KOPT-K1 (cell line): Measurements from ENCODE around the gene ASAP2.

ENCODE experiments used
- H3K27ac ChIP-seq: fragments of 200-600 bp; sonication (generic); 2 replicates; pipeline ENCODE4 v1.5.1; 2016; ENCODE audit warnings: antibody characterized with exemption, mild to moderate bottlenecking, low read depth, low read length; ENCODE audit not compliant: poor library complexity, severe bottlenecking
- H3K36me3 ChIP-seq: fragments of 200-600 bp; sonication (generic); 2 replicates; pipeline ENCODE4 v1.5.1; 2017; ENCODE audit warnings: antibody characterized with exemption, mild to moderate bottlenecking, low read length, moderate library complexity; ENCODE audit not compliant: insufficient read depth
- H3K9me3 ChIP-seq: fragments of 200-600 bp; sonication (generic); 2 replicates; pipeline ENCODE4 v1.5.1; 2017; ENCODE audit warnings: antibody characterized with exemption, low read length, mild to moderate bottlenecking; ENCODE audit not compliant: insufficient read depth, poor library complexity, severe bottlenecking

The ASAP2 gene

GRCh38 chr2:9174771-9175437 is 31.7 kb upstream of the ASAP2 start:
- H3K9me3 ChIP-seq = no peaks in the 10 kb centered on the region
- H3K36me3 ChIP-seq = no peaks in the 10 kb centered on the region
- no peak overlapping the region for H3K27ac ChIP-seq

DNA sequence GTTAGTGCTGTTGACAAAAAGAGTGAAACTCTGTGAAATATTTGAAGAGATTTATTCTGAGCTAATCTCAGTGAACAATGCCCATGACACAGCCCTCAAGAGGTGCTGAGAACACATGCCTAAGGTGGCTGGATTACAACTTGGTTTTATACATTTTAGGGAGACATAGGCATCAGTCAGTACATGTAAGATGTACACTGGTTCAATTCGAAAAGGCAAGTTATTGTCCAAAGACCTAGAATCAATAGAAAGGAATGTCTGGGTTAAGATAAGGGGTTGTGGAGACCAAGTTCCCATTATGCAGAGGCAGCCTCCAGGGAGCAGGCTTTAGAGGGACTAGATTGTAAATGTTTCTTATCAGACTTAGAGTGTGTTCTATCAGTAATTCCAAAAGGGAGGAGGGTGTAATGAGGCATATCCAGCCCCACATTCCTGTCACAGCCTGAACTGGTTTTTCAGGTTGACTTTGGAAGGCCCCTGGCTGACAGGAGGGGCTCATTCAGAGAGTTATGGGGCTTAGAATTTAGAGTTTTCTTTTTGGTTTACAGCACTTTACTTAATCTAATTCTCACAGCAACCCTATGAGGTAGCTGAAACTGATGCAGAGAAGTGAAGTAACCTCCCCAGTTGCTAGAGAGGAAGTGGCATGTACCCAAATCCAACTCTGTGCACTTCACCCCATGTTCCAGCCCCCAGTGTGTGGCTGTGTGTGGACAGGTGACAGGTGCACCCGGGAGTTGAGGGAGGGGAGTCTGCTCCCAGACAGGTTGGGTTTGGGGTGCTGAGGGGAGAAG is 28.3 kb upstream of the ASAP2 start:
- Histone ChIP-seq H3K36me3 (no peaks in the 10 kb centered on the region), H3K27ac (no peak overlapping the region), H3K9me3 (peaks cover 16% of the 10 kb centered on the region)

GRCh38 chr2:9178904-9179571 is 27.6 kb upstream of the ASAP2 start:
- Histone ChIP-seq H3K36me3 (no peaks in the 10 kb centered on the region), H3K27ac (no peak overlapping the region)

GRCh38 chr2:9179572-9180201 is 26.9 kb upstream of the ASAP2 start:
- Histone ChIP-seq H3K9me3 (peaks cover 16% of the 10 kb centered on the region), H3K27ac (no peak overlapping the region), H3K36me3 (no peaks in the 10 kb centered on the region)

More at GRCh38 chr2:9178904-9179571, 27.6 kb upstream of the ASAP2 start:
- H3K9me3 ChIP-seq = peaks cover 16% of the 10 kb centered on the region

GRCh38 chr2:9184361-9184760 is 22.3 kb upstream of the ASAP2 start:
- no peaks in the 10 kb centered on the region for H3K36me3 ChIP-seq
- H3K27ac ChIP-seq = no peak overlapping the region
- peaks cover 16% of the 10 kb centered on the region for H3K9me3 ChIP-seq

DNA sequence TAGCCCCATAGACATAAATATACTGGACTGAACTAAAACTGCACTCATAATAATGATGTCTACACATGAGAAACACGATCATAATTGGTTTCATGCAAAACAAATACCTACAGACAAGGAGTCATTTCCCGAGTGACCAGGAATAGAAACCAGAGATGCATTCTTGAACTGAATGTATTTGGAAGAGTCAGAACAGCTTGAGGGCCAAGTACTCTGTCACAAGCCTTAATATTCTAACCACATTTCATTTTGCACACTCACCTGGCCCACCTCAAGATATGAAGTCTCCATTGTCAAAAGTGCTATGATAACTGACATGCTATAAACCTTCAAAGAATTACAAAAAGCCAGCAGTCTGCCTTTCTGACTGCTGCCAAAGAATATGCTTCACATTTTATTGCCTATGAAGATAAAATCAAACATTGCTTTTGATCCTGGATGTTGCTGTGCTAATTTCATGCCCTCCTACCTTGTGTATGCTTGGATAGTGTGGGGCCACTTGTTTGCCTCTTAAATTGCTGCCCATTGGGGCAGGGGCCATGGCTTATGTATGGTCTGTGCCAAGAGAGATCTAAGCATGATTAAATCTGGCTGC is 18.9 kb upstream of the ASAP2 start:
- Histone ChIP-seq H3K27ac (no peak overlapping the region), H3K36me3 (no peaks in the 10 kb centered on the region)

DNA sequence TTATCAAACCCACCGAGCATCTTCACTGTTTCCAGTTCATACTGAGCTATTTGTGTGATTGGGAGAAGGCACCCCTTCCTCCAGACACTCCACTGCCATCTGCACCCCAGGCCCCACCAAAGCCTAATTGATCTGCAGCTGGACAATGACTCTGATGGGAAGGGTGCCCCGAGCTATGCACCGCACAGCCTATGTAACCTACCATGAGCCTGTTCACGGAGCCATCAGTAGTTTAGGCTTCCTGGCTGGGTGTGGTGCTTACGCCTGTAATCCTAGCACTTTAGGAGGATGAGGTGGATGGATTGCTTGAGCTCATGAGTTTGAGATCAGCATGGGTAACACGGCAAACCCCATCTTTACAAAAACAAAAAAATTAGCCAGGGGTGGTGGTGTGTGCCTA is 17.8 kb upstream of the ASAP2 start:
- H3K27ac ChIP-seq = no peak overlapping the region
- H3K9me3 ChIP-seq = no peaks in the 10 kb centered on the region
- H3K36me3 ChIP-seq = no peaks in the 10 kb centered on the region

More for the DNA sequence above, 18.9 kb upstream of the ASAP2 start:
- H3K9me3 ChIP-seq = peaks cover 5% of the 10 kb centered on the region

DNA sequence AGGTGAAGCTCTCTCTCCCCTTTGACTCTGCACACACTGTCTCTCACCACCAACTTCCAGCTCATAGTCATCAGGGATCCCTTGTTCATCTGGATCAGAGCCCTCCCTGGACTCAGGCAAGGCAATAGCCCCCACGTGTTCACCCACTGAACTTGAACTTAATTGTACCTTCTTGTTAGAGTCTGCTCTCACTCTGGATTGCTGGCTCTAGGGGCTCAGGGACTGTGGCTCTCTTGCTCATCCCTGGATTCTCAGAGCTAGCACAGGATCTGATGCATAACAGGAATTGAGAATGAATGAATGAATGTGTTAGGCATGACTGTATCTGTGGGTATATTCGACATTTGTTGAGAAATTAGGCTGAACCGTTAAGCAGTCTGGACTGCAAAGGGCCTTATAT is 16.7 kb upstream of the ASAP2 start:
- no peak overlapping the region for H3K27ac ChIP-seq
- no peaks in the 10 kb centered on the region for H3K9me3 ChIP-seq
- no peaks in the 10 kb centered on the region for H3K36me3 ChIP-seq

GRCh38 chr2:9191041-9191481 is 15.6 kb upstream of the ASAP2 start:
- H3K36me3 ChIP-seq = no peaks in the 10 kb centered on the region
- no peak overlapping the region for H3K27ac ChIP-seq
- no peaks in the 10 kb centered on the region for H3K9me3 ChIP-seq

- H3K9me3 ChIP-seq = no peaks in the 10 kb centered on the region
- no peaks in the 10 kb centered on the region for H3K36me3 ChIP-seq
- no peak overlapping the region for H3K27ac ChIP-seq
Measured at GRCh38 chr2:9192712-9193111, 13.9 kb upstream of the ASAP2 start.

GRCh38 chr2:9194352-9194751 is 12.3 kb upstream of the ASAP2 start:
- no peak overlapping the region for H3K27ac ChIP-seq
- no peaks in the 10 kb centered on the region for H3K36me3 ChIP-seq
- no peaks in the 10 kb centered on the region for H3K9me3 ChIP-seq

DNA sequence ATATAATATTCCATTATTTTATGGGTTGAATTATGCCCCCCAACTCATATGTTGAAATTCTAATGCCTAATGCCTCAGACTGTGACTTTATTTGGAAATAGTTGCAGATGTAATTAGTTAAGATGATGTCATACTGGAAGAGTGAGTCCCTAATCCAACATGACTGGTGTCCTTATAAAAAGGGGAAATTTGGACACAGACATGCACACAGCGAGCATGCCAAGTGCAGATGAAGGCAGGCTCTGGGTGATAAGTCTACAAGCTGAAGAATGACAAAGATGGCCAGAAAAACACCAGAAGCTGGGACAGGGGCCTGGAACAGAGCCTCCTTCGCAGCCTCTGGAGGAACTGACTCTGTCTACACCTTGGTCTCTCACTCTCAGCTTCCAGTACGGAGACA is 10.0 kb upstream of the ASAP2 start:
- Histone ChIP-seq H3K27ac (no peak overlapping the region), H3K9me3 (no peaks in the 10 kb centered on the region), H3K36me3 (no peaks in the 10 kb centered on the region)

GRCh38 chr2:9197916-9198315 is 8.7 kb upstream of the ASAP2 start:
- Histone ChIP-seq H3K9me3 (no peaks in the 10 kb centered on the region), H3K36me3 (no peaks in the 10 kb centered on the region), H3K27ac (no peak overlapping the region)

DNA sequence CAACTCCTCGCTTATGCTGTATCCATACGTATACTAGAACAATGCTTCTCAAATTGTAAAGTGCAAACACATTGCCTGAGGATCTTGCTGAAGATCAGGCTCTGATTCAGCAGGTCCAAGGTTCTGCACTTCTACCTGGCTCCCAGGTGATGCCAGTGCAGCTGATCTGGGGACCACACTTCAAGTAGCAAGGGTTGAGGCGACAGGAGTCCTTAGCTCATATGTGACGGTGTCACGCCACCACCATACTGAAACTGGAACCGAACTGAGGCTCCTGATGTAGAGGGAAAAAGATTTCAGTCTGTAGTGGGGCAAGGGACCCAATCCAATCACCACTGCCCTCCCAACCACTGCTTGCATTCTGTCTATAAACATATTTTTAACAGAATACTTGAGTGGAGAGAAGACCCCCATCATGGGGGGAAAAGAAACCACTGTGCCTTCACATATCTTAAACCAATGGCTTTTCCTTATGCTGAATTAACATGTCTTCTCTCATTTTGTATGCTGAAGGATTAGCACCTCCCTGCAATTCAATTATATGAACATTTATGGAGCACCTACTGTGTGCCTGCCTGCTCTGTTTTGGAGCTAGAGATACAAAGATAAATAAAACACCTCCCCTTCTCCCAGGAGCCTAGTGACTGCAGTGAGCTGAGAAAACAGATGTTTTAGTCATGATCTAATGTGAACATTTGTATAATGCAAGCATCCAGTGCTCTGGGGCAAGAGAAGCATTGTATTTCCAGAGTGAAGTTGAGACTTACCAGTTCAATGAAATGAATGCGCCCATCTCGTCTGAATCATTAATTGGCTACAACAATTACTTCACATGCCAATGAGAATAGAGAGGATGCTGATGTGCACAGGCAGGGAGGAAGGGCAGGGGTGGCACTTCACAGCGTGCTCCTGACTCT is 6.6 kb upstream of the ASAP2 start:
- Histone ChIP-seq H3K9me3 (no peaks in the 10 kb centered on the region), H3K36me3 (no peaks in the 10 kb centered on the region), H3K27ac (no peak overlapping the region)
